H1 (cell line): Measurements from ENCODE around the gene GALNT15. TPM values are rescaled to one million over a fixed set of nuclear protein-coding genes. Genes with fewer than 3 reads are reported as not detected.

Experiments
- ASH2L ChIP-seq: fragments of 200-600, 300-600 bp; sonication (generic); IDR thresholded peaks from one replicate; pipeline ENCODE4 v1.7.1; 2017; ENCODE audit warnings: low read length
- BACH1 ChIP-seq: IDR thresholded peaks from 2 replicates; pipeline ENCODE4 v1.6.1; 2012; ENCODE audit warnings: low read length, improper control_type of control experiment
- CTCF ChIP-seq, 3 experiments: IDR thresholded peaks; 1 replicate in 2 of 3; 2 replicates in 1 of 3; pipeline versions ENCODE4 v1.5.1 to v1.6.1; 2011; ENCODE audit warnings: low read length in 3 of 3, mild to moderate bottlenecking in 3 of 3, inconsistent platforms in 2 of 3, low read depth in 1 of 3, moderate library complexity in 1 of 3; ENCODE audit not compliant: insufficient read depth in 1 of 3; ENCODE audit errors: control extremely low read depth in 1 of 3
- HDAC6 ChIP-seq: IDR thresholded peaks from one replicate; pipeline ENCODE4 v1.7.1; 2012; ENCODE audit warnings: low read depth, mild to moderate bottlenecking, inconsistent platforms, low read length, moderate library complexity
- JUN ChIP-seq: IDR thresholded peaks from 2 replicates; pipeline ENCODE4 v1.6.1; 2011; ENCODE audit warnings: low read depth, mild to moderate bottlenecking, improper control_type of control experiment, low read length
- KDM4A ChIP-seq: IDR thresholded peaks from one replicate; pipeline ENCODE4 v1.7.1; 2012; ENCODE audit warnings: low read depth, mild to moderate bottlenecking, moderate library complexity, low read length, inconsistent platforms; ENCODE audit not compliant: severe bottlenecking
- RAD21 ChIP-seq, 2 experiments: IDR thresholded peaks in 1 of 2; conservative IDR thresholded peaks in 1 of 2; 2 replicates each; pipeline ENCODE4 v1.6.1; 2011; ENCODE audit warnings: low read depth in 2 of 2, low read length in 2 of 2, improper control_type of control experiment in 1 of 2, inconsistent platforms in 1 of 2, mild to moderate bottlenecking in 1 of 2, moderate library complexity in 1 of 2
- SAP30 ChIP-seq: fragments of 300-600 bp; sonication (generic); IDR thresholded peaks from 2 replicates; pipeline ENCODE4 v1.7.1; 2012; ENCODE audit warnings: low read length, moderate library complexity, mild to moderate bottlenecking, inconsistent platforms; ENCODE audit not compliant: insufficient read depth, insufficient replicate concordance
- SUZ12 ChIP-seq: fragments of 200-600 bp; sonication (generic); IDR thresholded peaks from 2 replicates; pipeline ENCODE4 v1.6.1; 2012; ENCODE audit warnings: mild to moderate bottlenecking, inconsistent platforms, low read length, moderate library complexity, mixed read lengths
- ZNF274 ChIP-seq: IDR thresholded peaks from 2 replicates; pipeline ENCODE4 v1.7.0; 2012; ENCODE audit warnings: low read length, borderline replicate concordance; ENCODE audit errors: extremely low read depth
- polyA plus RNA-seq, 7 experiments: library from polyadenylated mRNA; depleted of rRNA in 3 of 7; stranded (reverse) in 5 of 7; unstranded in 2 of 7; fragments of >200 nt in 5 of 7; fragments of 200-250 nt in 2 of 7; gene quantifications; 1 replicate in 5 of 7; 2 replicates in 1 of 7; 4 replicates in 1 of 7; pipeline versions ENCODE4 v1.2.1 to v1.2.3, GENCODE V29; 2011 to 2013; ENCODE audit warnings: missing spikeins in 2 of 7, mixed read lengths in 2 of 7
- total RNA-seq: library from RNA; stranded (reverse); fragmentation: NEBNext Ultra II Directional; extraction: Animal tissue kit (Norgen Biotek cat#: 25700); gene quantifications from 2 replicates; pipeline ENCODE4 v1.2.1, GENCODE V29; 2021

Gene GALNT15
- total and polyA plus RNA-seq, 2 of the 8 experiments (the other 6 are each of a cell fraction or from before 2014, with no cell fraction given) = 0.02 TPM; not detected in 1

- TF ChIP-seq CTCF (IDR thresholded peaks at IDR 0.05; ENCODE audit: control extremely low read depth in 1 of 3, insufficient read depth in 1 of 3, low read depth in 1 of 3, low read length in 3 of 3) (no peak), ASH2L (no peak), SAP30 (no peak), RAD21 (IDR thresholded peaks at IDR 0.05 in 1 of 2, conservative IDR thresholded peaks at IDR 0.05 in 1 of 2; ENCODE audit: low read depth in 2 of 2, low read length in 2 of 2) (no peak), BACH1 (no peak), JUN (no peak), KDM4A (no peak), HDAC6 (no peak), SUZ12 (no peak), ZNF274 (no peak)
These were observed 30.8 kb downstream of the GALNT15 start (continued) for GRCh38 chr3:16205156-16205870.
